ENCODE measurements around the gene SKP1. TPM values are rescaled to one million over a fixed set of nuclear protein-coding genes. Genes with fewer than 3 reads are reported as not detected.

Gene SKP1
- total RNA-seq, 1 donor from 2014 or later = 458 TPM

DNA sequence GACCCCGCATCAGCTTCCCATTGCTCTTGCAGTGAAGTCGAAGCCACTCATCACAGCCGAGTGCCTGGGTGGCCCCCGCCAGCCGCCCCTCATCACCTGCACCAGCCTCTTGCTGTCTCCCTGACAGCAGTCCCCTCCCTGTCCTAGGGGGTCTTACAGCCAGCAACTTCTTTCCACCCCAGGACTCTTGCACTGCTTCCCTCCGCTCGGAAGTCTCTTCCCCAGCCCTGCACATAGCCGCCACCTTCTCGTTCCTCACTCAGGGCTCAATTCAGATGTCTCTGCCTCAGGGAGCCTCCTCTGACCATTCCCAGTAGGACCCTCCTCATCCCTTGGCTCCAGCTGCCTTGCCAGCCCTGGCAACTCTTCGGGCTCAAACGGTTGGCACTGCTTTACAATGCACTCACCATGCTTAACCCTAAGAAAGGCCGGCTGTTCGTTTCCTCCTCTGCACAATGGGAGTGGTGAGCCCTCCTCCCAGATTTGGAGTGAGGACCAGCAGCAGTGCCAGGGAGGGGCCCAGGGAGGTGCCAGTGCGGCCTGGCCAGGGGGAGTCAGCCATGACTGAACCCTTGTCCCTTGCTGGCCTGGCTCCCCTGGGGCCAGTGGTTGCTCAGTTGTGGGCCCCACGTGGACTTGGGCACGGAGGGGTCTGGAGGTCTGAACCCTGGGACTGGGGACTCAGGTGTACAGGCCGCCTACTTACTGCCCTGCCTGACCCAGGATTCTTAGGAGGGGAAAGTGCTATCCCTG lies 56.2 kb downstream of the SKP1 start:
- ATAC-seq (no peak), DNase-seq (ENCODE audit: missing footprints) (no peak)
- intact Hi-C loops (cut with DNase I) = no loop called here

DNA sequence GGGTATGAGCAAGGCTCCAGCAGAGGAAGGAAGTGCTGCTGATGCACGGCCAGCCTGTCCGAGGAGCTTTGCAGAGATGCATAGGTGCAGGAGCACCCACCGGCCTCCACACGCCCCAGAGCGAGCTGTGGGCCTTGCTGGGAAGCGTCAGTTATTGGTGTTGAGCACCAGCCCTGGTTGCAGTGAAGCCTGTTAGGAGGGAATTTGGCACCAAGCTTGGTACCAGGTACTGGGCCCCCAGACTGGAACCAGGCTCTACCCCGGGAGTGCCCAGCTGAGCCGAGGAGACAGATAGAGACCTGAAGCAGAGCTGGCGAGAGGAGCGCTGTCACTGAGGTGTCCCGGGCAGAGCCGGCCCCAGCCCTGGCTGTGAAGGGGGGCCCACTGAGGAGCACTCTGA lies 57.0 kb downstream of the SKP1 start:
- no peak for DNase-seq (ENCODE audit: missing footprints)
- no peak for ATAC-seq
- intact Hi-C loops (cut with DNase I) = no loop called here

DNA sequence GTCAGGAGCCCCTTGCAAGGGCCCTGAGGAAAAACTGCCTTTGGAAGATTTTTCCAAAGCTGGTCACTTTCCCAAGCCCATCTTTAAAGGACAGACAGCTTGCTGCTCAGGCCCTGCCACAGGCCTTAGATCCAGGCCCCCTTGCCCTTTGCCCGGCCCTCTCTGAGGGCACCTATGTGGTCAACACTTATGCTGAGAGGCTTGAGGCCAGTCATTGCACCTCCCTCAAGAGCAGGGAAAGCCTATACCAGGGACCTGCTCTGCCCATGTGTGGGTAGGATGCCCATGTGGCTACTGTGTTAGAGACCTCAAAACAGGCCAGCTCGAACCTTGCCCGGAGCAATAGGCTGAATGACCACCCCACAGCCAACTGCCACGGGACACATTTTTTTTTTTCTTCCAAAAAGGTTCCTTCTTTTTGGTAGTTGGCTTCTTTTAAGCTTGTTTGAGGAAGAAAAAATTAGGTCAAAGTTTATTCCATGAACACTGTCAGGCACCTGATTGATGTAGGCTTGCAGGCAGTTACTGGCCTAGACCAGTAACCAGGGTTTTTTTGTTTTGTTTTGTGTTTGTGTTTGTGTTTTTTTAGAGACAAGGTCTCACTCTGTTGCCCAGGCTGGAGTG lies 58.4 kb downstream of the SKP1 start:
- ATAC-seq (no peak), DNase-seq (ENCODE audit: missing footprints) (no peak)
- intact Hi-C loops (cut with DNase I) = no loop called here

DNA sequence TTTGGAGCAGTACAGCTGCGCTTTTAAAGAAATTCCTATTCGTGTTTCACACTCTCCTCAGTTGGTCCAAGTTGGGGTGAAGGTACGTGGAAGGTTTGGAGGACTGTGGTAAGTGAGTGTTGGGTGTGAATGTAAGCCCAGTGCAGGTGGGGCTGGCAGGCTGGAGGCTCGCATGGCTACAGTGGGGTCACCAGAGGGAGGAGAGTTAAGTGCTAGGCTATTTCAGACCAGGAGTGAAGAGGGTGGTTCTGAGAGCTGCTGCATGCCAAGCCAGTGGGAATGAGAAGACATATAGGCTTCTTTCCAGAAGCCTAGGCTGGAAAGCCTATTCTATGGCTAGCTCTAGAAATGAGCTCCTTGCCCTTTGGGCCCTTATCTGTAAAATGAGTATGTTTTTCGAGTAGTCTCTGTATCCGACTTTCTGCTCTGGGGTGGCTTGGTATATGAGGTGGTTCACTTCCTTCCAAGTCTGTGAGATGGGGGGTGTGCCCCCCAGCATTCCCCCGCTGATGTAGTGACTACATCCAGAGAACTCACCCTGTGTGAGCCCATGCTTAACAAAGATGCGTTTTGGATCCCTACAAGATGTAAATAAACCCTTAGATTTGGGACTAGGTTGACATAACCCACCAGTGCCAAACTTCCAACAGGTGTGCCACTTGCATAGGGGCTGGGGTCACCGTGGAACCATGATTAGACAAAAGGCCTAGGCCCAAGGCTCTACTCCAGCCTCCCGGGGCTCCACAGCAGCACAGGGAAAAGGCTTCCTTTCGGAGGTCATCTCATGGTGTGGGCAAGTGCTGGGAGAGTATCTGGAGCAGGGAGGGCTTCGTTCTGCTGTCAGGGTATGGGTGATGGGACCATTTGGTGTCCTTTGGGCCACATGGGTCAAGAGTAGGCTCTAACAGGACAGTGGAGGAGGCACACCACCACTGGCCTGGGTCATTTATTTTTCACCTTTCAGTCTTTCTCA lies 59.7 kb downstream of the SKP1 start:
- intact Hi-C loops (cut with DNase I) = no loop called here
- DNase-seq (ENCODE audit: missing footprints) (no peak), ATAC-seq (no peak)

DNA sequence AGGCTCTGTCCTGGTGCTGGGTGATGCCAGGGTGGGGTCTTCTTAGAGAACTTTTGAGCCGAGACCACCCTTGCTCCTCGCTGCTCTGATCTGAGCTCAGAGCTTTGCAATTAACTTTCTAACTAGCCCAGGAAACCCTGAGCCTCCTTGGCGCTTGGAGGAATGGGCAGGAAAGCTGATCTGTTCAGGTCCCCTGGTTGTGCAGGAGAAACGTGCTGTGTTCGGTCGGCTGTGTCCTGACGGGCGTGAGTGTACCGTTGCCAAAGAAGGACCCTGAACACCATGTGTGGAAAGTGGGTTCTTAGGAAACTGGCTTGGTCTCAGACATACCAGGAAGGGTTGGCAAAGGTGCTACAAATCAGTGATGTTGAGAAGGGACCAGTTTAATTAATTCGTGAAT lies 60.5 kb downstream of the SKP1 start:
- intact Hi-C loops (cut with DNase I) = no loop called here
- no peak for ATAC-seq
- DNase-seq (ENCODE audit: missing footprints) = no peak

DNA sequence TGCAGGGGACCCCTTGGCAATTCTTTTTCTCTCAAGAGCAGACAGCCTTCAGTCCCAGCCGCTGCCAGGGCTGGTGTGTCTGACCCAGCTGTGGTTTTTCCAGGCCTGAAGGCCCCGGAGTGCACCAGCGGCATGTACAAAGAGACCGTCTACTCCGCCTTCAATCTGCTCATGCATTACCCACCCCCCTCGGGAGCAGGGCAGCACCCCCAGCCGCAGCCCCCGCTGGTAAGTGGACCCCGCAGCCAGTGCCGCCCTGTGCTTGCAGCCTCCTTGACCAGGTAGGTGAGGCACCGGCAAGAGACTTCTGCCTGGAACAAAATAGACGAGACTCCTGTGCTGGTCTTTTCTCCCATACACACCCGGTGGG lies 61.0 kb downstream of the SKP1 start:
- ATAC-seq (no peak), DNase-seq (ENCODE audit: missing footprints) (no peak)
- intact Hi-C loops (cut with DNase I) = no loop called here

DNA sequence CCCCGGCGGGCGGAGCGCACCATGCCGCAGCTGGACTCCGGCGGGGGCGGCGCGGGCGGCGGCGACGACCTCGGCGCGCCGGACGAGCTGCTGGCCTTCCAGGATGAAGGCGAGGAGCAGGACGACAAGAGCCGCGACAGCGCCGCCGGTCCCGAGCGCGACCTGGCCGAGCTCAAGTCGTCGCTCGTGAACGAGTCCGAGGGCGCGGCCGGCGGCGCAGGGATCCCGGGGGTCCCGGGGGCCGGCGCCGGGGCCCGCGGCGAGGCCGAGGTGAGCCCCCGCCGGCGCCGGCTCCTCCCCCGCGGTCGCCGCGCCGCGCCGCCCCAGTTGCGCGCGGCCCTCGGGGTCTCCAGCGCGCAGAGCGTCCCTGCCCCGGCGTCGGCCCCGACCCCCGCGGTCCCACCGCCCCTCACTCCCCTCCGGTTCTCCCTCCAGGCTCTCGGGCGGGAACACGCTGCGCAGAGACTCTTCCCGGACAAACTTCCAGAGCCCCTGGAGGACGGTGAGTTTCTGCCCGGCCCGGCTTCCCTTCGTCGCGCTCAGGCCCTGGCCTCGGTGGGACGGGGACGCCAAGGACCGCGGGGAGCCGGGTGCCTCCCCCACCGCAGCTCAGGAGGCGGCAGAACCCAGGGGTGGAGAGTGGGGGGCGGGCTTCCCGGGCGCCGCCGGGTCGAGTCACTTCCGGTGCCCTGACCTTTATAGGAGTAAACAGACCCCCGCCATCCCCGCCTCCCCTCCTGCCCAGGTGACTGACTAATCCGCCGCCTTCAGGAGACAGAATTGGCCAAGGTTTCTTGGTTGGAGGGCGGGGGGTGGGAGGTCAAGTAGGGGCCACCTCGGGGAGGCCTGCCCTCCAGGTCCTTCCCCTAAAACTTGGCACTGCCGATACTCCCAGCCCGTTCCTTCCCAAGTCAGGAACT lies 61.6 kb downstream of the SKP1 start:
- intact Hi-C loops (cut with DNase I) = no loop called here
- DNase-seq (ENCODE audit: missing footprints) (no peak), ATAC-seq (no peak)

DNA sequence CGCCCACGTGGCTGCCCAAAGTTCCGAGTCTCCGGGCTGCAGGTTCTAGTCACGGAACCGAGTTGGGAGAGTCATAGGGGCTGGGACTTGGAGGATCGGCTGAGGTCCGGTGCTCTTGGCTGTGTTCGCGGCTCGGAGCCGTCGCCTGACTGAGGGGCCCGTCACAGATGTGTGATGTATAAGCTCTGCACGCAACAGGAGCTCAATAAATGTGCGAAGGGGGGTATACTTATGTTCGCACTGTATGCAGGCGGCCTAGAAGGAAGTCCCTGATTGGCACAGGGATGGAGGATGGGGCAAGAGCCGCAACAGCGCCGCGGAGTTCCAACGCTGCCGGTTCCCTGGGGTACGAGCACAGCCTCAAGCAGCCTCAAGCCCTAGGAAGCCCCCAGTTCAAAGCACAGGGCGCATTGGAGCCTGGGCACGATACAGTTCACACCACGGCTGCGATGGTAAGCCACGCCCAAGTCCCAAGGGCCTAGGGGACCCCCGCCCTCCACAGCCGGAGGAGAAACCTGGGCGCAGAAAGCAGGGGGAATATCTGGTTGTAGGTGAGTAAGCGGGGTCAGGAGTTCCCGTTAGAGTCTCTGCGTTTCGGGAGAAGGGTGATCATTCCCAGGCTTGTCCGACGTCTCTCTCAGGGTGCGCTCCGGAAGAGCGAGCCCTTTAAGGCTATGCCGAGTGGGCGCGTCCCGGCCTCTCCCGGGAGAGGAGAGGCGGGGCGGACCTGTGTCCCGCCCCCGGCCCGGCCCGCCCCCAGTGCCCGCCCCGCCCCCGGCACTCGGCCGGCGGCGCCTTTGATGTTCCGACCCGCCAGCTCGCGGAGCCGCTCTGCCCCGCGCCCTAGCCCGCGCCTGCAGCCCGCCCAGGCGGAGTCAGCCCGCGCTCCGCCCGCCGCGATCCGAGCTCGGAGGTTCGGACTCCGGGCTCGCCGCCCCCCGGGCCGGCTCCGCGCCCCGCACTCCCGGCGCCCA lies 62.6 kb downstream of the SKP1 start, which contains the start of gene TCF7:
Gene TCF7, plus strand, starts transcription at position 780 of the 974 bp plus-strand sequence. CDS start 226 bp downstream, outside the sequence.
- ATAC-seq = peak; percentile 95
- DNase-seq (ENCODE audit: missing footprints) = peak; percentile 86
- intact Hi-C loops (cut with DNase I) = no loop called here

DNA sequence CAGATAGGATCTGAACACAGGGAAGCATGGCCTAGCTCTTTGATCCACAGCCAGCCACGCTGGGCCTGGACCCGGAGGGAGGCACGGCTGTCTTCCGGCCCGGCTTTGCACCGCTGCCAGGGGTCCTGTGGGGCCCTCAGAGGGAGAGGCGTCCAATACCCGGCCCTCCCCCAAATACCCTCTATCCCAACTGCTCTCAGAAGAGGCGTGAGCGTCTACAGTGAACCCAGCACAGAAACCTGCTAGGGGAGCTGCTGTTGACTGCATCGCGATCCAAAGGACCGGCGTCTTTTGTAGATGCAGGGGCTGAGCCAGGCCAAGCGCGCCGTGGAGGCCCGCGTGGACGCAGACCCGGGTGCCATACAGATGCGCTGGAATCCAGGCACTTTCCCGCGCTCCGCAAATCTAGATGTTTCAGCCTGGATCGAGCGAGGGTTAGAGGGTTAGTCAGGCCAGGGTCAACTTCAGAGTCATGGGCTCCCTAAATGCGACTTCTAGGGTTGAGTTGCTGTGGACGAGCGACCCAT lies 63.3 kb downstream of the SKP1 start:
- ATAC-seq (no peak), DNase-seq (ENCODE audit: missing footprints) (no peak)
- intact Hi-C loops (cut with DNase I) = no loop called here

DNA sequence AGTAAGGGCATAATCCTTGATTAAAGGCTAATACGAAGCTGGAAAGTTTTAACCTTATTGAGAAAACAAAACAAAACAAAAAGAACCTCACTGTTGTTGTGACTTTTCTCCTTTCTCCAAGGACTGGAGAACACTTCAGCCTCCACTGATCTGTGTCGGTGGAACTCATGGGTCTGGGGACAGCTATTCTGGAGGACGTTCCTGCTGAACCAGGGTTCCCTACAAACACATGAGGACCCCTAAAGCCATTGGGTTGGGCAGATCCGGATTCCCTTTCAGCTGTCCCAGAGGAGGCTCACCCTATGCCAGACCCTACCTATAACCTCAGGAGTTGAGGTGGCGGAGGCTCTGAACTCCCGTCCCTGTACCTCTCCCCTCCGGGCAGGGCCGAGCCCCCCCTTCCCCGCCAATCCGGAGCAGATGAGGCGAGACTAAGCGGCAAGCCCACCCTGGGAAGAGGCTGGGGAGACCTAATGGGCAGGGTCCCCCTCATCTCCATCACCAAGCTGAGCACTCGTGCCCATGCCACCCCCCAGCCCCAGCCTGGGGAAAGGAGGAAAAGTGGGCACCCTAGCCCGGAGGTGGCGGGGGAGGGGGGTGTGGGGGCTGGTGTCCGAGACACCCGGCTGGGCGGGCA lies 63.9 kb downstream of the SKP1 start:
- no peak for ATAC-seq
- intact Hi-C loops (cut with DNase I) = no loop called here
- no peak for DNase-seq (ENCODE audit: missing footprints)

DNA sequence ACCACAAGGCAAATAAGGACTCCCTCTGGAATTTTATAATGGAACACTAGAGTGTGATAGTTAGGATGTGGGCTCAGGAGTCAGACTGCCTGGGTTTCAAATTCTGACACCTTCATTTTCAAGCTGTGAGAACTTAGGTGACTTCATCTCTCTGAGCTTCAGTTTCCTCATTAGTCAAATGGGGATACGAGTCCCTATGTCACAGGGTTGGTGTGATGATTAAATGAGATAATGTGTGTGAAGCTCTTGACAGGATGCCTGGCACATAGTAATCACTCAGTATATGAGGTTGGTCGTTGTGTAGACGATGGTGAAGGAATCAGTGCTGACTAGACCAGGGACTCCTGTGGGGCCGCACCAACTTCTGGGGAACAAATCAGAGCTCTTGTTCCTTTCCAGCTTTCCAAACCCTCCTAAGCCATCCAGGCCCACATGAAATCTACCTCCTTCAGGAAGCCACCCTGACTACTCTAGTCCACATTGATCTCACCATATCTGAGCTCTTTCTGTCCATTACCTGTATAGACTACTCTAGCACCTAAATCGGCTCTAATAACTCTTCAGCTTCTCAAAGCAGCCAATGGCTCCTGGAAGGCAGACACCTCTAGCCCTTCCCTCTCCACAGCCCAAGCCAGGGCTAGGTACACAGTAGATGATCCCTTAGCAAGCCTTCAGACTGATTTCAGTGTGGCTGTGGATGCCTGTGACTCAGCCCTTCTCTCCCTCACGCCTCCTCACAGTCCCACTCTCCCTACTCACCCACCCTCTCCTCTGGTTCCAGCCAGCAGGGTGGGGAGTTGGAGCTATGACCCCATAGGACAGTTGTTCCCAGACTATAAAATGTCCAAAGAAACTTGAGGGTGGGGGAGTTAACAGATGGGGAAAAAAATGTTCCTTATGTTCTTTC lies 64.8 kb downstream of the SKP1 start:
- intact Hi-C loops (cut with DNase I) = no loop called here
- ATAC-seq (no peak), DNase-seq (ENCODE audit: missing footprints) (no peak)

DNA sequence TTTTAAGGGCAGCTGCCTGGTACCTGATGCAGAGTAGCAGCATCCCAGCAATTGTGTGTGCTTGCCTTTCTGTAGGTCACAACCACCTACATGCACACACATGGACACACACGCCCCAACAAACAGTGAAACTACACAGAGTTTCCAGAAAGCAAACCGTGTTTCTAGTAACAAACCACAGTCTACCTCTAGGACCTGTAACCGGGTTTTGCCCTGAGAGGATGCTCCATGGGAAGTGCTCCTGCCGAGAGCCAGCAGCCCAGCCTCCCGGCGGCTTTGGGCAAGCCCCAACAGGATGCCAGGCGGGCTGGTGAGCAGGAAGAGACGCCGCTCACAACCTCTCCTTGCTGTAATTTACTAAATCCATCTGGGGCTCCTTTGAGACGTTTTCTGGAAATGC lies 66.4 kb downstream of the SKP1 start:
- DNase-seq (ENCODE audit: missing footprints) (no peak), ATAC-seq (no peak)
- intact Hi-C loops (cut with DNase I) = no loop called here

DNA sequence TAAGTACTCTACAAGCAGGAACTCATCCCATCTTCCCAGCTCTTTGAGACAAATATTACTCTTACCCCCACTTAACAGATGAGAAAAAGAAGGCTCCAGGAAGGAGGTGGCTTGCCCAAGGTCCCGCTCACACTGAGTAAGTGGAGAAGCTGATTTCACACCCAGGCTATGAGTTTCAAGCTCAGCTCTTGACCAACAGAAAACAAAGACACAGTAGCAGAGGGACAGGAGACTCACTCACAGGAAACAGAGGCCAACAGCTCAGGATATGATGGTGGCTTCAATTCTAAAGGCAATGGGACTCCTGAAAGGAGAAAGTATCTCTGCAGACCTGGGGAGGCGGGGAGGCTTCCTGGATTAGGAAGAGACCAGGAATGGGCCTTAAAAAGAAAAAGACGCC lies 69.0 kb downstream of the SKP1 start:
- no peak for DNase-seq (ENCODE audit: missing footprints)
- intact Hi-C loops (cut with DNase I) = no loop called here
- no peak for ATAC-seq

DNA sequence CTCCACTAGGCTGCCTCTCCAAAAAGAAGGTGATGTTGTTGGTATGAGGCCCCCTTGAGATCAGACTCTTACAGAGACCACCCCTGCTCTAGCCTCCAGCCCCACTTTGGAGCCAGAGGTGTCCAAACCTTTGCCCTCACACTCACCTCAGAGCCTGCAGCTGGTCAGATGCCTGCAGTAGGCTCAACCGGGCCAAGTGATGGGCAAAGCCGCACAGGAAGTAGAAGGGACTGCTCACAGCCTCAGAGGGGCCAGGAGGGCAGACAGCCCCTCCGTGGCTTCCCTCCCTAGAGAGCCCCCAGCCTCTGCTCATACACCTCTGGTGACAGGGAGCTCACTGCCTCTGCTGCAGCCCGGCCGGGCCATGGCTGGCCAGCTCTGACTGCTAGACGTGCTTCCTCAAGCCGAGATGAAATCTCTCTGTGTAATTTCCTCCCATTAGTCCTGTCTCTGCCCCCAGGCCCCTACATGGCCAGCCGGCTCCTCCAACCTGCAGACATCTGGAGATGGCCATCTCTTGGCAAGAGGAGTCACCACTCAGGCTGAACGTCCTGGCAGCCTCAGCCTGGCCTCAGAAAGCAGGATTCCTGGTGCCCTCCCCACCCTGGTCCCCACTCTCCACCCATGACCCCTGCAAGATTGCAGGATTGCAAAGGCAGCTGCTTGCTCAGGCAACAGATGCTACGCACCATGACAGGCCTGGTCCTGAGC lies 69.6 kb downstream of the SKP1 start:
- intact Hi-C loops (cut with DNase I) = no loop called here
- ATAC-seq (no peak), DNase-seq (ENCODE audit: missing footprints) (no peak)

DNA sequence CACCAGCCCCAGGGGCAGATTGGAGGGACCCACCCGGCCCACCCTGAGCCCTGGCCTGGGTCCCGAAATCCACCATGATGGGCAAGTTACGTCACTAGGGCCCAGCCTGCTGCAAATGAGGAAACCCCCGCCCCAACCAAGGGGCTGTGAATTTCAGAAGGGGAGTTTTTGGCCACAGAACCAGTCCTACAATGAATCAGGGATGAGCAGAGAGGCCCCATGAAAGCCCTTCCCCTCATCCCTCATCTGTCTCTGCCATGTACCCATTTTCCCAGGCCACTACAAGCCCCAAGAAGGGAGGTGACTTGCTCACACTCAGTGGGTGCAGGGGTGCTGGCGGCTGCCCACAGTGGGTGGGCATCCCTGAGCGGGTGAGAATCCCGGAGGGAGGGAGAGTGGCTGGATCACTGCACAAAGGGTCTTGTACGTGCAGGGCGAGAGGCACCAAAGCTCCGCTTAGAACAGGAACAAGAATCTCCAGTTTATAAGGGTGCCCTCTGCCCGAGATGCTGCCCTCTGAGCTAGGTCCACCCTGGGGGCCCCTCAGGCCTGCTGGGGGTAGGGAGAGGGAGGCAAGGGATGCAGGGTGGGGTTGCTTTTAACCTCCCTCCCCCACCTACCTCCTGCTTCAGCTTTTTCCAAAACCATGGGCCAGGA lies 72.6 kb downstream of the SKP1 start:
- ATAC-seq (no peak), DNase-seq (ENCODE audit: missing footprints) (no peak)
- intact Hi-C loops (cut with DNase I) = no loop called here
